PC-9 (cell line): ENCODE results near the gene IFT57. TPM values are rescaled to one million over a fixed set of nuclear protein-coding genes. Genes with fewer than 3 reads are reported as not detected.

ENCODE experiments used
- BruUV-seq: library from RNA; stranded (reverse); fragments of 400-500 nt; replicated peaks from 2 replicates; lab custom pipeline; 2021; lab: Mats Ljungman, UMichigan
- CTCF ChIA-PET: fragments of 300-600 bp; sonication (Branson Sonifier 250); formaldehyde crosslinking; loops from one replicate; lab custom pipeline; 2022; ENCODE audit warnings: antibody characterized with exemption; lab: Charles Lee
- POLR2A ChIA-PET: fragments of 300-600 bp; sonication (Branson Sonifier 250); formaldehyde crosslinking; loops from one replicate; lab custom pipeline; 2022; ENCODE audit warnings: antibody characterized with exemption; ENCODE audit not compliant: unreplicated experiment; lab: Charles Lee
- DNase-seq, 2 experiments: peaks; one replicate each; pipeline versions ENCODE4 v3.0.0 to v3.0.0-alpha.2; 2015 to 2022; ENCODE audit warnings: mixed read lengths in 1 of 2
- H2AFZ ChIP-seq: fragments of 200-600 bp; sonication (generic); 2 replicates; pipeline ENCODE4 v1.8.1; 2017; ENCODE audit warnings: antibody characterized with exemption
- H3F3A ChIP-seq: fragments of 200-600 bp; sonication (generic); 2 replicates; pipeline ENCODE4 v1.8.1; 2017; ENCODE audit warnings: antibody characterized with exemption, mild to moderate bottlenecking, low read depth; ENCODE audit not compliant: insufficient read depth
- H3K27ac ChIP-seq: fragments of 200-600 bp; sonication (generic); 2 replicates; pipeline ENCODE4 v1.6.1; 2016; ENCODE audit warnings: mixed run types
- H3K27me3 ChIP-seq: fragments of 200-600 bp; sonication (generic); 2 replicates; pipeline ENCODE4 v1.6.1; 2016; ENCODE audit warnings: low read depth, mixed run types; ENCODE audit not compliant: insufficient read depth
- H3K36me3 ChIP-seq: fragments of 200-600 bp; sonication (generic); 2 replicates; pipeline ENCODE4 v1.6.1; 2016; ENCODE audit warnings: low read depth, mixed run types
- H3K4me1 ChIP-seq: fragments of 200-600 bp; sonication (generic); replicated peaks from 2 replicates; pipeline ENCODE4 v1.6.1; 2016; ENCODE audit warnings: mixed run types; ENCODE audit not compliant: insufficient read depth
- H3K4me2 ChIP-seq: fragments of 200-600 bp; sonication (generic); 2 replicates; pipeline ENCODE4 v1.6.1; 2017; ENCODE audit warnings: mixed run types
- H3K4me3 ChIP-seq: fragments of 200-600 bp; sonication (generic); 2 replicates; pipeline ENCODE4 v1.6.1; 2016; ENCODE audit warnings: mixed run types
- H3K79me2 ChIP-seq: fragments of 200-600 bp; sonication (generic); 2 replicates; pipeline ENCODE4 v1.6.1; 2017; ENCODE audit warnings: low read depth, mixed run types
- H3K9me2 ChIP-seq: fragments of 200-600 bp; sonication (generic); 2 replicates; pipeline ENCODE4 v1.8.1; 2017; ENCODE audit warnings: mild to moderate bottlenecking; ENCODE audit not compliant: insufficient read depth
- H3K9me3 ChIP-seq: fragments of 200-600 bp; sonication (generic); 2 replicates; pipeline ENCODE4 v1.8.1; 2016; ENCODE audit warnings: low read depth; ENCODE audit not compliant: insufficient read depth
- H4K20me1 ChIP-seq: fragments of 200-600 bp; sonication (generic); 2 replicates; pipeline ENCODE4 v1.8.1; 2017; ENCODE audit not compliant: insufficient read depth
- EZH2 ChIP-seq: fragments of 200-600 bp; sonication (generic); IDR thresholded peaks from 2 replicates; pipeline ENCODE4 v1.8.0; 2017; ENCODE audit warnings: antibody characterized with exemption, low read depth
- intact Hi-C: fragments of 100-400 bp; cut with micrococcal nuclease; formaldehyde crosslinking; loops from one replicate; pipeline ENCODE4 v1.10.0; 2022; ENCODE audit not compliant: unreplicated experiment
- total RNA-seq: library from RNA; stranded (reverse); gene quantifications from 2 replicates; pipeline ENCODE4 v1.2.3, GENCODE V29; 2021
- TF ChIP-seq, protein P1 (sequence below): fragments of 200-600 bp; sonication (generic); conservative IDR thresholded peaks from 2 replicates; pipeline ENCODE4 v1.6.1; 2017; ENCODE audit warnings: mixed run types, antibody characterized with exemption, mild to moderate bottlenecking, moderate library complexity

The IFT57 gene
- total RNA-seq, 1 experiment from 2014 or later: 55.2 TPM

- peaks cover 20% of the 10 kb centered on the region; the same call in 1 of the 2 replicates for H3K36me3 ChIP-seq
- CTCF ChIA-PET: no interaction called here
- H3K9me3 ChIP-seq: no peaks in the 10 kb centered on the region
- no peaks in the 10 kb centered on the region for H4K20me1 ChIP-seq
- H3K4me2 ChIP-seq: no peak overlapping the region
- BruUV-seq: no TSS peak
- no peaks in the 10 kb centered on the region for H3F3A ChIP-seq
- DNase-seq: no peak
- TF ChIP-seq, protein P1, sequence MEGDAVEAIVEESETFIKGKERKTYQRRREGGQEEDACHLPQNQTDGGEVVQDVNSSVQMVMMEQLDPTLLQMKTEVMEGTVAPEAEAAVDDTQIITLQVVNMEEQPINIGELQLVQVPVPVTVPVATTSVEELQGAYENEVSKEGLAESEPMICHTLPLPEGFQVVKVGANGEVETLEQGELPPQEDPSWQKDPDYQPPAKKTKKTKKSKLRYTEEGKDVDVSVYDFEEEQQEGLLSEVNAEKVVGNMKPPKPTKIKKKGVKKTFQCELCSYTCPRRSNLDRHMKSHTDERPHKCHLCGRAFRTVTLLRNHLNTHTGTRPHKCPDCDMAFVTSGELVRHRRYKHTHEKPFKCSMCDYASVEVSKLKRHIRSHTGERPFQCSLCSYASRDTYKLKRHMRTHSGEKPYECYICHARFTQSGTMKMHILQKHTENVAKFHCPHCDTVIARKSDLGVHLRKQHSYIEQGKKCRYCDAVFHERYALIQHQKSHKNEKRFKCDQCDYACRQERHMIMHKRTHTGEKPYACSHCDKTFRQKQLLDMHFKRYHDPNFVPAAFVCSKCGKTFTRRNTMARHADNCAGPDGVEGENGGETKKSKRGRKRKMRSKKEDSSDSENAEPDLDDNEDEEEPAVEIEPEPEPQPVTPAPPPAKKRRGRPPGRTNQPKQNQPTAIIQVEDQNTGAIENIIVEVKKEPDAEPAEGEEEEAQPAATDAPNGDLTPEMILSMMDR: no peak
- no peak for TF ChIP-seq EZH2
- peaks cover 20% of the 10 kb centered on the region for H3K79me2 ChIP-seq
- H2AFZ ChIP-seq: no peak overlapping the region
- H3K27me3 ChIP-seq: no peaks in the 10 kb centered on the region
- H3K9me2 ChIP-seq: no peaks in the 10 kb centered on the region
- no peak overlapping the region for H3K27ac ChIP-seq
- POLR2A ChIA-PET: no interaction called here
- H3K4me1 ChIP-seq: peaks cover 26% of the 10 kb centered on the region
- no peak overlapping the region for H3K4me3 ChIP-seq
- intact Hi-C loops: no loop called here
These were observed 3.4 kb downstream of the IFT57 start for GRCh38 chr3:108218811-108219210.

DNA sequence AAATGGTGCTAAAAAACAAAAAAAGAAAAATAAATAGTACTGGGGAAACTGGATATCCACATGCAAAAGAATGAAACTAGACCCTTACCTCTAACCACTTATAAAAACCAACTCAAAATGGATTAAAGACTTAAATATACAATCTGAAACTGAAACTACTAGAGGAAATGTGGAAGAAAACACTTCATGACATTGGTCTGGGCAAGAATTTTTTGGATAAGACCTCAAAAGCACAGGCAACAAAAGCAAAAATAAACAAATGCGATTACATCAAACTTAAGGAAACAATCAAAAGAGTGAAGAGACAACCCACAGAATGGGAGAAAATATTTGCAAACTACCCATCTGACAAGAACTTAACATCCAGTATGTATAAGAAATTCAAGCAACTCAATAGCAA, 6.4 kb downstream of the IFT57 start:
- no peak for DNase-seq
- BruUV-seq: no TSS peak
- no peak overlapping the region for H3K27ac ChIP-seq

GRCh38 chr3:108209579-108209978, 12.6 kb downstream of the IFT57 start:
- intact Hi-C loops: no loop called here
- Histone ChIP-seq H3K4me2 (no peak overlapping the region), H3K4me1 (no peaks in the 10 kb centered on the region), H3K4me3 (no peak overlapping the region), H3K79me2 (no peaks in the 10 kb centered on the region), H3K27me3 (no peaks in the 10 kb centered on the region), H3K9me2 (0 out of 2 replicates have a peak, but pooled peaks cover 5% of the 10 kb centered on the region), H2AFZ (no peak overlapping the region), H4K20me1 (no peaks in the 10 kb centered on the region), H3F3A (no peaks in the 10 kb centered on the region), H3K9me3 (no peaks in the 10 kb centered on the region), H3K27ac (no peak overlapping the region), H3K36me3 (peaks cover 18% of the 10 kb centered on the region)
- no peak for TF ChIP-seq EZH2
- TF ChIP-seq, protein P1: no peak
- BruUV-seq: no TSS peak
- POLR2A ChIA-PET: no interaction called here
- CTCF ChIA-PET: no interaction called here
- DNase-seq: no peak

More for the DNA sequence above, 6.4 kb downstream of the IFT57 start:
- peaks cover 27% of the 10 kb centered on the region; the same call in 1 of the 2 replicates for H3K36me3 ChIP-seq
- H3K9me3 ChIP-seq: no peaks in the 10 kb centered on the region
- H3K4me1 ChIP-seq: peaks cover 10% of the 10 kb centered on the region
- no peaks in the 10 kb centered on the region for H3F3A ChIP-seq
- H3K79me2 ChIP-seq: peaks cover 9% of the 10 kb centered on the region
- TF ChIP-seq EZH2: no peak
- TF ChIP-seq, protein P1: no peak
- ChIA-PET CTCF (no interaction called here), POLR2A (no interaction called here)
- no peaks in the 10 kb centered on the region for H3K27me3 ChIP-seq
- H3K4me3 ChIP-seq: no peak overlapping the region
- intact Hi-C loops: no loop called here
- no peaks in the 10 kb centered on the region for H4K20me1 ChIP-seq
- no peaks in the 10 kb centered on the region for H3K9me2 ChIP-seq
- no peak overlapping the region for H2AFZ ChIP-seq
- no peak overlapping the region for H3K4me2 ChIP-seq
